Measurements from ENCODE around the gene DNER. TPM values are rescaled to one million over a fixed set of nuclear protein-coding genes. Genes with fewer than 3 reads are reported as not detected.
"Not testable (repeated sequence)": the region's sequence is repeated elsewhere in the genome, so short reads cannot be mapped to it uniquely, and the experiment has no call there.

The DNER gene
- total RNA-seq, 1 experiment from 2014 or later, result 2.8 TPM

DNA sequence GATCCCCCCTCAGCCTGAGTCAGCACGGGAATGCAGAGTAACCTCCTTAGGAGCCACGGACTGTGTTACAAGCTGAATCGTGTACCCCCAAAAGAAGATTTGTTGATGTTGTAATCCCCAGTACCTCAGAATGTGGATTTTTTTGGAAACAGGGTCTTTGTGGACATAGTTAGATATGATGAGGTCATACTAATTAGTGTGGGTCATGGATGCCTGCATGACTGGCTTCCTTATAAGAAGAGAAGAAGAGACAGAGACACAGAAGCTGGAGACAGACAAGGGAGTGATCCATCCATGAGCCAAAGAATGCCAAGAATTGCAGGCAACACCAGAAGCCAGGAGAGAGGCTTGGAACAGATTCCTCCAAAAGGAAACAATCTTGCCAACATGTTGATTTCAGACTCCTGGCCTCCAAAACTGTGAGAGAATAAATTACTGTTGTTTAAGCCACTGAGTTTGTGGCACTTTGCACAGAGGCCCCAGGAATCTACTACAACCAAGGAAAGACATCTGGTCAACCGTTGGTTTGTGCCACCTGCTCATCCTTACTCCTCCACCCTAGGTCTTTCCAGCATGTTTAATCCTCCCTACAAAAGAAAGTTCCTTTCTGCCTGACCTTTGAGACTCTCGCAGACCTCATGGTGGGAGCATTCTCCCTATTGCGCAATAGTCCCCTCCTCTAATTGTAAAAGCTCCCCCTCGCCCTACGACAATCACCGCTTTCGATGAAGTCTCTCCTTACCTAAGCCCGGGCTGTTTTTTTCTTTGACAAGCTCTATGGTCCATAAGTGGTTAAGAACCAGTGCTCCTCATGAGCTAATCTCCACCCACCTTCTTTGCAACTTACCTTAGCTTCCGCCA, 91.6 kb downstream of the DNER start:
- no peak for DNase-seq (ENCODE audit: low read depth)

DNA sequence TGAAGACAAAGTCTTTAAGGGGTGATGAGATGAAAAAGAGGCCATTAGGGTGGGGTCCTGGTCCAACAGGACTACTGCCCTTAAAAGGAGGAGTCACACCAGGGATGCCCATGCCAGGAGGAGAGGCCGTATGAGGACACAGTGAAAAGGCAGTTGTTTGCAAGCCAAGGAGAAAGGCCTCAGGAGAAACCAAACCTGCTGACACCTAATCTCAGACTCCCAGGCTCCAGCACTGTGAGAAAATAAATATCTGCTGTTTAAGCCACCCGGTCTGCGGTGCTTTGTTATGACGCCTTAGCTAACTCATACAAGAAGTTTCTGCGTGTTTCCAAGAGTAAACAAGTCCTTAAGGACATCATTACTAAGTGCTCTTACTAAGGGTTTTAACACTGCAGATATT, 93.6 kb downstream of the DNER start:
- DNase-seq (ENCODE audit: low read depth), result no peak

DNA sequence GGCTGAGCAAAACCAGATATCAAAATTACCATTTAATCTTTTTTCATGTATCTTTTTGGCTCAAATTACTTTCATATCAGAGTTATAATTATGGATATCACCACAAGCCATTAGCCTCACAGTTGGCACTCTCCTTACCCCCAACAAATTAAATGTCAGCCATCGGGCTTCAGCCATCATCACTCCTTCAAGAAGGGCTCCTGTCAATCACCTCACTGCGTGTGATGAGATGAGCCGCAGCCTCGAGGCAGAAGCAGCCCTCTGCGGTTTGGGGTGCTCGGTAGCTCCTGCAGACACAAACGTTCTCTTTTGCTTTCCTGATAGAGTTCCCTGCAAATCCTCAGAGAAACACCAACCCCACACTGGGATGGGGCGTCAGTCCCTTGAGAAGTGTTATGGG, 94.1 kb downstream of the DNER start:
- no peak for DNase-seq (ENCODE audit: low read depth)

DNA sequence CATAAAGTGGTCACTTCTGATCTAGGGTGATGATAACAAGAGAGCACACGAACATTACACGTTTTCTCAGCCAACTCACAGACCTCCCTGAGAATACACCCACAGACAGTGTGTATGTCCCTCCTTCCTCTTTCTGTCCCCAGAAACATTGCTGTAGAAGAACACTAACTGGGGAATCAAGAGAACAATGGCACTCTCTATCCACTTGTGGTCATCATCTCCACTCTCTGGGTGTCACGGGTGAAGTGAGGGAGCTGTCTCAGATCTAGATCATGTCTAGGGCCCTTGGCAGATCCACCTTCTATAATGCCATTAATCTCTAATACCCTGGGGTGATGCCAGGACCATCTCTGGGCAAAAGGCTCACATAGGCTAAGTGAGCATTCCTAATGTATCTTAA, 97.9 kb downstream of the DNER start:
- DNase-seq (ENCODE audit: low read depth), result no peak

DNA sequence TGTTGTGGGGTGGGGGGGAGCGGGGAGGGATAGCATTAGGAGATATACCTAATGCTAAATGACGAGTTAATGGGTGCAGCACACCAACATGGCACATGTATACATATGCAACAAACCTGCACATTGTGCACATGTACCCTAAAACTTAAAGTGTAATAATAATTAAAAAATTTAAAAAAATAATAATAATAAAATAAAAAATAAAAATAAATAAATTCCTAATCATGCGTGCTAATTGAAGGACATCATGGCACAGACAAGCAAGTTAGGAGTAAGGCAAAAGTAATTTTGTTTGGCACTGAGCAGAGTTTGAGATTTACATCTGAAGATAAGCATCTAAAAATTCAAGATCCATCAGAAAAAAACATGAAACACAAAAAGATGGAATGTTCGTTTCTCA, 100.3 kb downstream of the DNER start:
- DNase-seq (ENCODE audit: low read depth), result not testable (repeated sequence)

DNA sequence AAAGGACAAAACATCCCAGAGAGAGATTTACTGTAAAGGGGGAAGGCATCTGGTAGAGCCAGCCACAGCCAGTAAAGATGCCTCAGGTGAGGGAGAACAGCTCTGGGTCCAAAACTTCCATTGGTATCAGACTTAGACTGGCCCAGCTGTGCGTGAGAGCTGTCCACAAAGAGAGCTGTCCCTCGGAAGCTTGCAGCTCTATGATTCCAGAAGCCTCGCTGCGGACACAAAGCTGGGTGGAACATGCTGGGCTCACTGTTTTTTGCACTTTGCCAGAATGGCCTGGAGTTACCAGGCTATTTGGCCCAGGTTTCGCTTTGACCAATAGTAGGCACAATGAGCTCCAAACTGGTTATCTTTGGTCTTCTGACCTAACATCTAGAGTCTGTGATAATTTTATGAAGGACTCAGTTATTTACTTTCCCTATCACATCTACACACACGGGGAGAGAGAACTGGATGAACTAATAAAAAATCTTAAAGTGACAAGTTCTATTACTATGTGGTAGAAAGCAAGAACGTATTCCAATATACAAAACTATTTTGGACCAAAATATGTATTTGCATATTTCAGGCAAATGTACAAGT, 101.9 kb downstream of the DNER start:
- DNase-seq (ENCODE audit: low read depth), result no peak

DNA sequence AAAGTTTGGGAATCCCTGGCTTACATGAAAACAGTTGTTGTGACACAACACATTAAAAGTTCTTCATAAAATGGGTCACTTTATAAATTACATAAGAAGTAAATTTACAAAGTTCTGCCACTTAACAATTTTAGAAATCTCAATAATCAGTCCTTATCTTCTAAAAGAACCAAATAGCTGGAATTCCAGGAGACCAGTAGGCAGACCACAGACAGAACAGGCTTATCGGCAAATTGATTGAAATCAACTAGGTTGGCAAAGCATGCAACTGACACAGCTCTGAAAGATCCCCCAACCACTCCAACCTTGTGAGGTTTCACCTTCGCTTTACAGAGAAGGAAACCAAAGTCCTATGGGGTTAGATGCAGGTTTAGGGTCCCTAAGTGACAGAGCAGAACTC, 103.0 kb downstream of the DNER start:
- DNase-seq (ENCODE audit: low read depth), result no peak

DNA sequence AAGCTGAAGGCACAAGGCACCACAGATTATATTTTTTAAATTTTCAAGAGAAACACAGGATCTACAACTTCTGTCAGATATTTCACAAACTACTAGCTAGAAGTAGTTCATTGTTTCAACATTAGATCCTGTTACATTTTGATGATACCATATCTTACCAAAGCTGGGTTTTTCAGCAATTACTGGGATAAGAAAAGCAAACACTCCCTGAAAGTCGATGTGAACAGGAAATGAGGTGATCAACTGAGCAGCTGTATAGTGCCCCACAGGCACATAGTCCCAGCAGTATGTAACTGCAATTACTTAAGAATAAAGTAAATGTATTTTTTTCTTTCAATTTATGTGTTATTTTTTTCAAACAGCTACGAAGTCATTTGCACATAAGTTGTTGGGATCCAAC, 103.5 kb downstream of the DNER start:
- DNase-seq (ENCODE audit: low read depth), result peak; percentile 27

DNA sequence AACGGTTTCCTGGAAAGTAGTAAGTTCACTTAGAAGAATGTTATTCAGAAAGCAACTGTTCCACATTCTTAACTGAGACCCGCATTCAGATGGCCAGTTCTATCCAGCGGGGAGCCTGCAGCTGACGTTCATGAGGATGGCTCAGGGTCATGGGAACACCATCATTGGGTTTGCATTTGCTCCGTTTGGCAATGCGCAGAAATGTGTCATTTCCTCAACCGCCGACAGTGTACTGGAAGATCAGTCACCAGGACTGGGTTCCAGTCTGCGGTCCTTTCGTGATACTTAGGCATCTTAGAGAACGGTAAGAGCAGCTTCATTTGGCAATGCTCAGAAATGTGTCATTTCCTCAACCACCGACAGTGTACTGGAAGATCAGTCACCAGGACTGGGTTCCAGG, 104.0 kb downstream of the DNER start:
- no peak for DNase-seq (ENCODE audit: low read depth)

DNA sequence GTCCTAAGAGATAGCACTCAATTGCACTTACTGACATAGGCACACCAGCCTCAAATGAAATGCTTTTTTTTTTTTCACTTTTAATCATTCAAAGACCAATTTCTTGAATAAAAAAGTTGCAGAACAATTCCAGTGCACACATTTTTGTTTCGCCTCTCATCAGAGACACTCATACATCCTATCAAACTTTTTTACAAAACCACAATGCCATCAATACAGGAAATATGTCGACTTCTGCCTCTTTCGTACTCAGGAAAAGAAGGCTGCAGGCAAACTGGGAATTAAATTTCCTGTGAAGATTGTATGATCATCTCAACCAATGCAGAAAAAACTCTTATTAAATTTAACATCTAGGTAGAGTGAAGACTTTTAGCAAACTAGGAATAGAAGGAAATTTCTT, 112.4 kb downstream of the DNER start:
- no peak for DNase-seq (ENCODE audit: low read depth)

DNA sequence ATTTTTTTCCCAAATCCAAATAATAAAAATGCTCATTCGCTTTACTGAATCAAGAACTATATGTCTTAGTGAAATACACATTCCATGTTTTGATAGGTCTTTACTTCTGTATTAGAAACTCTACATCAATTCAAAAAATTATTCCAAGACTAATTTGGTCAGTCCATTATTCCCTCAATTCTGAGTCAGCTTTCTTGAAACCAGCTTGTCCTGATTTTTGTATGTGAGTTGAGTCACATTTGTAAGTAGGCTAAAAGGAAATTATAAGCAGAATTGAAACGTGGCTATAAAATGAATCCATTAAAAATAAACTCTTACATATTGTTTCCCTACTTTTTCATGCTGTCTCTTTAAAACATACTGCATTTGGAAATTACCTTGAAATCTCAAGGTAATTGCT, 113.0 kb downstream of the DNER start:
- peak; percentile 9 for DNase-seq (ENCODE audit: low read depth)

DNA sequence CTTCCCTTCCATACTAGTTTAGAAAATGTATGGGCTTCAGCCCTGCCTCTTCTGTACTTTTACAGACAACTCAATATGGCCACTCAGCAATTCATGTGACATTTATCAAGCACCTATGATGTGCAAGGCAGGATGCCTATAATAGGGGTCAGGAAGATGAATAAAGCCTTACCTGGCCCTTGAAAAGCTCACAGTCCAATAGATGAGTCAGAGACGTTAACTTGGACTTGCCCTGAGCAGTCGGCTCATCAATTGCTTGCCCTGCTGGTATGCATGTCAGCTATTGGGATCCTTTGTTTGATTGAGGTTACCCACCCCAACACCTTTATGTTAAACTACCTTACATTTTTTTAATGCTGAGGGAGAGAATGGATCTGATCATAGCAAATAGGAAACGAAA, 116.1 kb downstream of the DNER start:
- no peak for DNase-seq (ENCODE audit: low read depth)

DNA sequence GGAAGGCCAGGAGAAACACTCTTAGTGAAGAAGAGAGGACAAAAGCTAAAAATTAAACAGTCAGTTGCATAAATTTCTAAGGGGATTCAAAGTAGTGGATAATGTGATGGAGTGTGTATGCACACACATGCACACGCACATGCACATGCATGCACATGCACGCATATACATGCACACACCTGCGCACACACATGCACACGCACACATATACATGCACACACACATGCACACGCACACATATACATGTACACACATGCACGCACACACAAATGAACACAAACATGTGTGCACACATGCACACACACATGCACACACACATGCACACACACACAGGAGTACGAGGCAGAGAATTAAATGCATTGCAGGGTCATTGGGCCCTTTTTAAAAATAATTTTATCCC, 117.6 kb downstream of the DNER start:
- no peak for DNase-seq (ENCODE audit: low read depth)

DNA sequence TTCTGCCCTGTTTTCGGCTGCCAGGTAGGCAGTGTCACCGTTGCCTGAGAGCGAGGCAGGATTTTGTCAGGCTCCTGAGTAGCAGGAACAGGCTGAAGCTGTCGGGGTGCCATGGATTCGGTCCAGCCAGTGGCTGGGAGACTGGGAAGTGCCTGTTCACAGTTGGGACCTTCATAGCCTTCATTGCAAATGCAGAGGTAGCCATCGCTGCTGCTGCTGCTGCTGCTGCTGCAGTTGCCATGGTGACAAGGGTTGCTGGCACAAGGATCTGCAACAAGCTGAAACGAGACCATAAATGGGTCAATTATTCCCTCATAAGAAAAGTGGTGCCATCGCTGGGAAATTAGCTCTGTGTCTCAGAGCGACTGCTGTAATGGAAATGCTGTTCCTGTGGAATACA, 122.7 kb downstream of the DNER start:
- no peak for DNase-seq (ENCODE audit: low read depth)

DNA sequence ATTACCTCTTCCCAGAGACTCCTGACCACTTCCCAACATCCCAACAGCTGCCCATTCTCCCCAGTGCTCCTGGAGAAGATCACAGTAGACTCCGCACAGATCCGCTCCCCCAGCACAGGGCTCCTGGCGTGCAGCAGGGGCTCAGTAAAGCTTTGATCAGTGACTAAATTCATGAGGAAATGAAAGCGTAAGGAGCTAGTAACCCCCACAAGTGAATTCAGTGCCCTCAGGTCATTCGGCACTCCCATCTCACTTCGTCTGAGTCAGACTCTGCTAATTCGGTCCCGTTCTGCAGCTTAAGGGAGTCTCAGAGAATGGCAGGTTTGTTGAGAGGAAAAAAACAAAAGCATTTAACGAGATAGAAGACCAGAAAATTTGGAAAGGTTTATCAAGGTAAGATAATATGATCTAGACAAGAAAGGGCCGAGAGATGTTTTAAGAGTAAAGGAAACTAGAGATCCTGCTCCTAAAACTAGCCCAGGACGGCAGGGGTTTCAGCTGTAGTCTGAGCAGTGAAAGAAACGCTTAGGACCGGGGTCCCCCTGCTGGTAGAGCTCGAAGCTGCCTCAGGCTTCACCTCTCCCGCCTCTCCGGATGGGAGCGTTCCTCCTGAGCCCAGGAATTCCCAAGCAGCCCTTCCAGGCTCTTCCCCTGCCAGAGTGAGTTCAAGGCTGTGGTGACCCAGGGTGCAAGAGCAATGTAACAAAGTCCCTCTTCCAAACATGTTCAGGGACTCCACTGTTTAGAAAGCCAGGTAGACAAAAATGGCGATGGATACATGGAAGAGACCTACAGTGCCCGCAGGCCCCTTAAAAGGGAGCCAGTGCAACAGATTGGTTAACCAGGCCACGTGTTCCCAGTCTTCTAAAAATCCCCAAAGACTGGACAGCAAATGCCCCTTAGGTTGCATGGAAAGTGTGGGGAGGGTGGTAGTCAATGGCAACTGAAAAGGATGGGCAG, 127.3 kb downstream of the DNER start:
- DNase-seq (ENCODE audit: low read depth), result peak; percentile 77

DNA sequence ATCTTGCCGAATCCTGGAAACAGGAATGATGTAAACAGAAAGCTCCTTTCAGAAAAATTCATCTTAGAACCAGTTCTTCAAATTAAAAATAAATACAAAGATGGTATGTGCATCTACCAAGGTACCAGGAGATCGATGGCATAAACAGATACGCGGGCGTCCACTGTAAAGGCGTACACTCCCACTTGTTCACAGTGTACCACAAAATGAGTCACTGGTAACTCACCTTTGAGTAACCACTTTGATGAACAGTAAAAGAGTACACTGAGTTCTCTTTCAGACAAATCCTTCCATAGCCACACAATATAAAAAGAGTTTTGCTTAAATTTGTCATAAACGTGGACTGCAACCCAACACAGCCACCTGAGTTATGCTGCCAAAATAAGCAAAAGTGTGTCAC, 128.3 kb downstream of the DNER start:
- peak; percentile 43 for DNase-seq (ENCODE audit: low read depth)

DNA sequence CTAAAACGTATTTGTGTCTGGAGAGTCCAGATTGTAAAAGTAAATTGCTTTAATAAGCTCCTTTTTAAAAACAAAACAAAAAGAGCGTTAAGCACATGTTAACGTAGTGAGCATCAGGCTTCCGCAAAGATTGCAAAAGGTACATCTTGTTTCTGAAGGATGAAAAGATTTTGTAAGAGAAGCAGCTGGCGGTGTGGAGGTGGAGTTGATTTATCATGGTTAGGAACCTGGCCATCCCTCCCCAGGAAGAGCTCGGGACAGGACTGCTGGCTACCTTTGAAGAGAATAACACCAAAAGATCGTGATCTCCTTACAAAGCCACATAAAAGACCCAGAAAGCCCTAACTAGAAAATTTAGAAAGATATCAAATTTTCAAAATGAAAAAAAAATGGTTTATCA, 132.2 kb downstream of the DNER start:
- no peak for DNase-seq (ENCODE audit: low read depth)

DNA sequence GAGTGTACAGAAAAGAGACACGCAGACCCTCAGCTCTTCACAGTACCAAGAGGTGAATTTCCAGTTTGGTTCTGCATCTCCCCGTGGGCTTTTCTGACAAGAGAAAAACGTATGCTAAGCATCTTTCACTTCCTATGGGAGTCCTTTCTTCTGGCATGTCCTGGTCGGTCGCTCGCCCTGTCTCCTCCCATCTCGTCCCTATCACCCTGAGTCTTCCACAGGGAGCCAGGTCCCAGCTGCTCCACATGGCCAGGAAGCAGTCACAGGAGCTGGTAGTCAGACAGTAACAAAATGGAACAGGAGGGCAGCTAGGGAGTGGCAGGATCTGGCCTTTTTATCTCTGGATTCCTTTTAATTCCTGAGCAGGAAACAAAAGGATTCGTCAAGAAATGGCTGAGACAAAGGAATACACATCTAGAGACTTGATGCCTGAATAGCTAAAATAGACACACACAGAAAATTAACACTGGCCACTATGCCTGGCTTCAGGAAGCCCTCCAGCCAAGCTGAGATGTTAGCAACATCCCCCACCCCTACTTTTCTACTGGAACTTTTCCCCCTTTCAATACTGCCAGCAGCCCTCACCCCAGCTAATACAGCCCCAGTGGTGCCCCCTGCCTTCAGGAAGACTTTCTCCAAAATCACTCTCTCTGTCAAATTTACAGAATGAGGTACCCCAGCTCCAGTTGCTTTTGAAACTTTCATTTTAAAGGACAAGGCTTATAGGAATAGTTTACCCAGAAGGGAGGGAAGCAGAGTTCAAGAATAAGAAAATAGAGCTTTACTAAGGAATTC, 136.1 kb downstream of the DNER start:
- DNase-seq (ENCODE audit: low read depth), result no peak

DNA sequence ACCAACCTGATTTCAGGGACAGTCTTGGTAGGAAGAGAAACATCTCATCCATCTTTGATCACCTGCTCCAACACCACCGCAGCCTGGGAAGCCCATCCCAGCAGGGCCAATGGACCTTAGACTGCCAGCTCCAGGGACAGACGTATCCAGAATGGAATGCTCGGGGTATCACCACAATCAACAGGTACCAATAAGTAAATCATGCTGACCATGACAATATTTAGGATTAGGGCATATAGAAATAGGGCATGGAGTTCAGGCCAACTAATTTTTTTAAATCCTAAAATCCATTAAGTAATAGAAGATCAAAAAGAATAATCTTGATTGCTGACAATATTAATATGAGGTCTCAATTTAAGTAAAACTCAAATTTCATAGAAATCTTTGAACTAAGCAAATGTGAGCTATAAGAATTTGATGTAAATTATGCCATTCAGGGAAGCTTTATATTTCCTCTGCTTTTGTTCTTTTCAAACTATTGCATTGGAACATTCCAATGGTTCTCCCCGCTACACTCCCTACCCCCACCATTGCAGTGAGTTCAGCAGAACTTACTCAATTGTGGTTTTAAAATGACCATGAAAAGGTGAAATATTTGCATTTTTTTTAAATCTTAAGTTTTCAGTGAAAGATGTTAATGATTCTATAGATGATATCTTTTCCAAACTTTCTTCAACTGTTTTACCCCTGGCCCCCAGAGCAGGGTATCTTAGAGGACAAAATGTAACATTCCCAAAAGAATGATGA, 138.6 kb downstream of the DNER start:
- no peak for DNase-seq (ENCODE audit: low read depth)

DNA sequence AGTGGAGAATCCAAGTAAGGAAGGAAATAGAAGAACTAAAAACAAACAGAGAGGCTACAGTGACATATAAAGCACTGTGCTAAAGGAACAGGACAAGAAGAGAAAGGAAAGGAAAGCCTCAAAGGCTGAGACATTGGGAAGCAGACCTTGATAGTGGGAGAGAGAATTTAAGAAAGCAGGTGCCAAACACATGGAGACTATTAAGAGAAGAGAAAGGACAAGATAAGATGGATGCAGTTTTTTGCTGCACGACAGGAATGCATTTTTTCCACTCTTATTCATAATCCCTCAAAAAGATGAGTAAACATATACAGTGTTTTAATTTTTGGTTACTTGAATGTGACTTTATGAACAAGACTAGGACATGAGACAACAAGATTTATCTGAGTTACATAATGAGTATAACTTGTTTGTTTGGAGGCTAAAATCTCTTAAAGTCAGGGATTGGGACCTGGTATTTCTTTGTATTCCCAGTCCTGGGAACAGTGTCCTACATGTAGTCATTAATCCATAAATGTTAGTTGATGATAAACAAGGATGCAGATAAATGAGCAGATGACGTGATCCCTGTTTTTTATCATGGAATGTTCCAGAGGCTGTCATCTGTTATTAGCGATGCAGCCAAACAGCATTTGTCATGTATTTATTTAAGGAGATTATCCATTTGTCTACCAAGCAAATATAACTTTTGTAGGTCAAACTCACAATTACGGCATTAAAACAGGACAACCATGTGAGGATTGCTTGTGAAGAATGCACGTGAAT, 141.7 kb downstream of the DNER start:
- DNase-seq (ENCODE audit: low read depth), result peak; percentile 12

Data from LHCN-M2 (cell line).